Large intestine (tissue), 3 donors: Measurements from ENCODE around the gene ITPRIPL2. TPM values are rescaled to one million over a fixed set of nuclear protein-coding genes. Genes with fewer than 3 reads are reported as not detected.

Experiments
- DNase-seq, 2 donors: peaks; one replicate each; pipeline versions ENCODE4 v3.0.0 to v3.0.0-alpha.2; 2013
- H3K27ac ChIP-seq: one replicate; pipeline ENCODE4 v1.5.1; 2013; ENCODE audit warnings: low read length
- H3K27me3 ChIP-seq: 2 replicates; pipeline ENCODE4 v1.6.1; 2013; ENCODE audit warnings: low read length; ENCODE audit not compliant: control insufficient read depth, insufficient read depth
- H3K36me3 ChIP-seq: 2 replicates; pipeline ENCODE4 v1.6.1; 2013; ENCODE audit warnings: low read length; ENCODE audit not compliant: control insufficient read depth, insufficient read depth
- H3K4me1 ChIP-seq: one replicate; pipeline ENCODE4 v1.6.1; 2013; ENCODE audit warnings: low read length; ENCODE audit not compliant: control insufficient read depth, insufficient read depth
- H3K4me3 ChIP-seq: one replicate; pipeline ENCODE4 v1.5.1; 2013; ENCODE audit warnings: low read length
- H3K9me3 ChIP-seq: one replicate; pipeline ENCODE4 v1.6.1; 2013; ENCODE audit warnings: mild to moderate bottlenecking, low read depth, low read length, moderate library complexity; ENCODE audit not compliant: control insufficient read depth
- WGBS: methylation state at CpG from one replicate; pipeline ENCODE4 v1.1.5; 2013; ENCODE audit warnings: low lambda C conversion rate; ENCODE audit not compliant: insufficient coverage; 5-methylcytosine and 5-hydroxymethylcytosine counted together
- polyA plus RNA-seq: library from polyadenylated mRNA; unstranded; fragments of 120-200 nt; gene quantifications from one replicate; pipeline ENCODE4 v1.2.1, GENCODE V29; 2013

Gene ITPRIPL2
- polyA plus RNA-seq, 1 donor = 8.6 TPM

GRCh38 chr16:19143599-19143956 is 29.8 kb downstream of the ITPRIPL2 start:
- WGBS = 100% methylated on average over 2 of the region's 9 CpGs
- no peaks in the 10 kb centered on the region for H3K36me3 ChIP-seq
- no peak for DNase-seq
- H3K27me3 ChIP-seq = peaks cover 4% of the 10 kb centered on the region
- no peak overlapping the region for H3K27ac ChIP-seq
- no peak overlapping the region for H3K4me3 ChIP-seq
- H3K4me1 ChIP-seq = no peaks in the 10 kb centered on the region
- no peaks in the 10 kb centered on the region for H3K9me3 ChIP-seq

GRCh38 chr16:19145010-19145409 is 31.2 kb downstream of the ITPRIPL2 start:
- H3K4me3 ChIP-seq = no peak overlapping the region
- no peaks in the 10 kb centered on the region for H3K36me3 ChIP-seq
- H3K27me3 ChIP-seq = peaks cover 4% of the 10 kb centered on the region
- no peak for DNase-seq
- no peaks in the 10 kb centered on the region for H3K9me3 ChIP-seq
- no peaks in the 10 kb centered on the region for H3K4me1 ChIP-seq
- H3K27ac ChIP-seq = no peak overlapping the region
- no CpG with 5 or more reads among the region's 3 CpGs for WGBS

GRCh38 chr16:19147126-19147525 is 33.4 kb downstream of the ITPRIPL2 start:
- peaks cover 4% of the 10 kb centered on the region for H3K27me3 ChIP-seq
- H3K36me3 ChIP-seq = no peaks in the 10 kb centered on the region
- H3K4me1 ChIP-seq = no peaks in the 10 kb centered on the region
- no peak overlapping the region for H3K27ac ChIP-seq
- 80% methylated on average over 1 of the region's 4 CpGs for WGBS
- no peaks in the 10 kb centered on the region for H3K9me3 ChIP-seq
- DNase-seq = no peak
- H3K4me3 ChIP-seq = no peak overlapping the region

- peaks cover 4% of the 10 kb centered on the region for H3K27me3 ChIP-seq
- no CpG with 5 or more reads among the region's 4 CpGs for WGBS
- DNase-seq = no peak
Measured at GRCh38 chr16:19147627-19148026, 33.9 kb downstream of the ITPRIPL2 start.

GRCh38 chr16:19148189-19148588 is 34.4 kb downstream of the ITPRIPL2 start:
- no CpG with 5 or more reads among the region's 5 CpGs for WGBS
- no peak for DNase-seq
- Histone ChIP-seq H3K27me3 (peaks cover 4% of the 10 kb centered on the region), H3K9me3 (no peaks in the 10 kb centered on the region), H3K36me3 (no peaks in the 10 kb centered on the region), H3K4me1 (no peaks in the 10 kb centered on the region), H3K4me3 (no peak overlapping the region), H3K27ac (no peak overlapping the region)

More at GRCh38 chr16:19147627-19148026, 33.9 kb downstream of the ITPRIPL2 start:
- no peaks in the 10 kb centered on the region for H3K36me3 ChIP-seq
- no peak overlapping the region for H3K27ac ChIP-seq
- no peaks in the 10 kb centered on the region for H3K4me1 ChIP-seq
- H3K9me3 ChIP-seq = no peaks in the 10 kb centered on the region
- no peak overlapping the region for H3K4me3 ChIP-seq

GRCh38 chr16:19151310-19151709 is 37.5 kb downstream of the ITPRIPL2 start:
- Histone ChIP-seq H3K27me3 (no peaks in the 10 kb centered on the region), H3K27ac (no peak overlapping the region), H3K4me1 (no peaks in the 10 kb centered on the region), H3K4me3 (no peak overlapping the region), H3K9me3 (no peaks in the 10 kb centered on the region), H3K36me3 (no peaks in the 10 kb centered on the region)
- 84% methylated on average over 2 of the region's 2 CpGs for WGBS
- no peak for DNase-seq

GRCh38 chr16:19152042-19152441 is 38.3 kb downstream of the ITPRIPL2 start:
- no peak for DNase-seq
- Histone ChIP-seq H3K27ac (no peak overlapping the region), H3K9me3 (no peaks in the 10 kb centered on the region), H3K4me3 (no peak overlapping the region), H3K27me3 (no peaks in the 10 kb centered on the region), H3K4me1 (no peaks in the 10 kb centered on the region), H3K36me3 (no peaks in the 10 kb centered on the region)
- WGBS = 80% methylated on average over 1 of the region's 1 CpG

GRCh38 chr16:19153876-19154275 is 40.1 kb downstream of the ITPRIPL2 start:
- H3K9me3 ChIP-seq = no peaks in the 10 kb centered on the region
- H3K36me3 ChIP-seq = no peaks in the 10 kb centered on the region
- DNase-seq = no peak
- no peaks in the 10 kb centered on the region for H3K27me3 ChIP-seq
- no peak overlapping the region for H3K4me3 ChIP-seq
- 100% methylated on average over 1 of the region's 4 CpGs for WGBS
- H3K27ac ChIP-seq = no peak overlapping the region
- no peaks in the 10 kb centered on the region for H3K4me1 ChIP-seq

- Histone ChIP-seq H3K9me3 (no peaks in the 10 kb centered on the region), H3K27me3 (no peaks in the 10 kb centered on the region), H3K4me1 (peaks cover 8% of the 10 kb centered on the region), H3K4me3 (no peak overlapping the region), H3K27ac (no peak overlapping the region), H3K36me3 (no peaks in the 10 kb centered on the region)
- no peak for DNase-seq
- no CpG with 5 or more reads among the region's 4 CpGs for WGBS
Measured at GRCh38 chr16:19162085-19162484, 48.3 kb downstream of the ITPRIPL2 start.

- no peak for DNase-seq
- H3K27ac ChIP-seq = no peak overlapping the region
- no peaks in the 10 kb centered on the region for H3K9me3 ChIP-seq
- no peak overlapping the region for H3K4me3 ChIP-seq
- no peaks in the 10 kb centered on the region for H3K27me3 ChIP-seq
- WGBS = no CpG with 5 or more reads among the region's 1 CpG
- H3K4me1 ChIP-seq = peaks cover 10% of the 10 kb centered on the region
- no peaks in the 10 kb centered on the region for H3K36me3 ChIP-seq
Measured at GRCh38 chr16:19163215-19163614, 49.5 kb downstream of the ITPRIPL2 start.

GRCh38 chr16:19164285-19164684 is 50.5 kb downstream of the ITPRIPL2 start:
- no peaks in the 10 kb centered on the region for H3K36me3 ChIP-seq
- DNase-seq = no peak
- H3K27me3 ChIP-seq = peaks cover 3% of the 10 kb centered on the region
- no peak overlapping the region for H3K4me3 ChIP-seq
- H3K4me1 ChIP-seq = peaks cover 11% of the 10 kb centered on the region
- no peak overlapping the region for H3K27ac ChIP-seq
- no peaks in the 10 kb centered on the region for H3K9me3 ChIP-seq
- no CpG with 5 or more reads among the region's 4 CpGs for WGBS
